HEK293T (cell line): ENCODE results near the gene ZNF710.

Experiments
- NFRKB ChIP-seq: fragments of 450-650 bp; IDR thresholded peaks from 2 replicates; pipeline ENCODE4 v1.6.1; 2016; ENCODE audit warnings: mild to moderate bottlenecking, moderate library complexity
- TARDBP ChIP-seq: fragments of 450-650 bp; IDR thresholded peaks from 2 replicates; pipeline ENCODE4 v1.6.1; 2016
- ZNF384 ChIP-seq: fragments of 450-650 bp; IDR thresholded peaks from 2 replicates; pipeline ENCODE4 v1.6.1; 2016

- TF ChIP-seq ZNF384 = no peak
- no peak for TF ChIP-seq TARDBP
- TF ChIP-seq NFRKB = no peak
Measured at GRCh38 chr15:90044191-90044590, 43.1 kb downstream of the ZNF710 start.
